ENCODE results near the gene ZFYVE1. TPM values are rescaled to one million over a fixed set of nuclear protein-coding genes. Genes with fewer than 3 reads are reported as not detected.
"Not testable (repeated sequence)": the region's sequence is repeated elsewhere in the genome, so short reads cannot be mapped to it uniquely, and the experiment has no call there.

ZFYVE1 gene
- total RNA-seq, 1 experiment from 2014 or later, result 14.2 TPM

GRCh38 chr14:72961579-72962335 lies 65.1 kb downstream of the ZFYVE1 start:
- H3K79me2 ChIP-seq (ENCODE audit: insufficient read depth, low read length), result no peaks in the 10 kb centered on the region
- TF ChIP-seq CTCF (conservative IDR thresholded peaks at IDR 0.05), result no peak
- no peaks in the 10 kb centered on the region for H3K27me3 ChIP-seq (ENCODE audit: insufficient read depth, low read length)
- H3K23me2 ChIP-seq (ENCODE audit: insufficient read length, low read depth, low read length, poor library complexity, severe bottlenecking), result no peaks in the 10 kb centered on the region
- H2BK12ac ChIP-seq (ENCODE audit: insufficient read length, low read depth, low read length), result no peak overlapping the region
- Mint-ChIP-seq H3K27ac (peak overlapping the region in 2 of 3 experiments; percentile 14 to 63; a peak in 1 of 7 replicates), H3K27me3 (ENCODE audit: low read depth) (peaks cover 3% of the 10 kb centered on the region; the same call in 1 of the 2 replicates), H3K9me3 (no peaks in the 10 kb centered on the region; a peak in 2 of 5 replicates), H3K4me1 (peaks cover 0 to 3% of the 10 kb centered on the region in 2 experiments; a peak in 1 of 4 replicates), H3K4me3 (no peak overlapping the region), H3K36me3 (ENCODE audit: insufficient read depth in 1 of 3, low read depth in 3 of 3) (peaks cover 2 to 46% (median 14%) of the 10 kb centered on the region in 3 experiments)
- H3K9me3 ChIP-seq (ENCODE audit: control insufficient read depth, low read depth, low read length), result no peaks in the 10 kb centered on the region
- no peak overlapping the region for H3K4ac ChIP-seq (ENCODE audit: low read depth, low read length)
- no peak overlapping the region for H2BK120ac ChIP-seq (ENCODE audit: low read depth, low read length, poor library complexity, severe bottlenecking)
- no peak overlapping the region for H3T11ph ChIP-seq (ENCODE audit: low read length)
- no peak overlapping the region for H3K4me2 ChIP-seq (ENCODE audit: insufficient read depth, insufficient read length, low read length)
- no CpG with 5 or more reads among the region's 10 CpGs for WGBS (ENCODE audit: extremely low coverage, insufficient read length, low lambda C conversion rate)
- no peak overlapping the region for H2BK15ac ChIP-seq (ENCODE audit: low read depth, low read length)
- no peak overlapping the region for H2BK5ac ChIP-seq (ENCODE audit: insufficient read length, low read length)
- no peaks in the 10 kb centered on the region for H3K4me1 ChIP-seq (ENCODE audit: insufficient read depth, low read length)
- no peak overlapping the region for H3K14ac ChIP-seq (ENCODE audit: insufficient read depth, low read length)
- H3K18ac ChIP-seq (ENCODE audit: insufficient read length, low read depth, low read length), result no peak overlapping the region
- H4K91ac ChIP-seq (ENCODE audit: insufficient read length, low read depth, low read length), result no peak overlapping the region
- no peak overlapping the region for H3K9ac ChIP-seq (ENCODE audit: extremely low read depth, insufficient read length, low read length)
- H4K8ac ChIP-seq (replicated peaks; ENCODE audit: insufficient read length, low read depth, low read length), result no peak overlapping the region
- H3K56ac ChIP-seq (ENCODE audit: insufficient read length, low read depth, low read length), result no peak overlapping the region
- no peak overlapping the region for H2BK20ac ChIP-seq (ENCODE audit: low read depth, low read length, poor library complexity, severe bottlenecking)
- H4K20me1 ChIP-seq (ENCODE audit: control insufficient read depth, insufficient read depth, insufficient read length), result no peaks in the 10 kb centered on the region
- H4K5ac ChIP-seq (ENCODE audit: insufficient read length, low read depth, low read length), result no peak overlapping the region
- no peak overlapping the region for H2AFZ ChIP-seq (ENCODE audit: low read length)
- no peak overlapping the region for H2AK5ac ChIP-seq (ENCODE audit: insufficient read length, low read length)
- no peak overlapping the region for H3K23ac ChIP-seq (ENCODE audit: insufficient read length, low read depth, low read length)
- no peaks in the 10 kb centered on the region for H3K79me1 ChIP-seq (ENCODE audit: insufficient read depth, low read depth, low read length, poor library complexity, severe bottlenecking)
- DNase-seq, result no peak
- H3K27ac ChIP-seq (ENCODE audit: insufficient read length, low read depth, low read length), result no peak overlapping the region

DNA sequence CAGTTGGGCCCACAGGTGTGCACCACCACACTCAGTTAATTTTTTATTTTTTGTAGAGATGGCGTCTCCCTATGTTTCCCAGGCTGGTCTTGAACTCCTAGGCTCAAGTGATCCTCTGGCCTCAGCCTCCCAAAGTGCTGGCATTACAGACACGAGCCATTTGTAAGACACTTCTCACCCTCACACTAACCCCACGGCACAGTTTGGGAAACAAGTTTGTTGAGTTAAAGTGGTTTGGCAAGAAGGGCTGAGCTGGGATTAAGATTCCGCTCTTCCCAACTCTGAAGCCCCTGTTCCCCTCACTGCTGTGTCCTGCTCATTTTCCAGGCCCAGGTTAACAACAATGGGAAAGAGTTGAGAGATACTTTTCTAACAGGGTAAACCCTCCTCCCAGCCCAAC lies 65.9 kb downstream of the ZFYVE1 start:
- not testable (repeated sequence) for H3K4me3 Mint-ChIP-seq; H3T11ph ChIP-seq (ENCODE audit: low read length); H3K23ac ChIP-seq (ENCODE audit: insufficient read length, low read depth, low read length); H3K79me2 ChIP-seq (ENCODE audit: insufficient read depth, low read length); H3K27me3 Mint-ChIP-seq (ENCODE audit: low read depth); DNase-seq; H2BK20ac ChIP-seq (ENCODE audit: low read depth, low read length, poor library complexity, severe bottlenecking); H3K9ac ChIP-seq (ENCODE audit: extremely low read depth, insufficient read length, low read length); H3K56ac ChIP-seq (ENCODE audit: insufficient read length, low read depth, low read length); H3K9me3 ChIP-seq (ENCODE audit: control insufficient read depth, low read depth, low read length); H4K5ac ChIP-seq (ENCODE audit: insufficient read length, low read depth, low read length); H2BK15ac ChIP-seq (ENCODE audit: low read depth, low read length); H2BK120ac ChIP-seq (ENCODE audit: low read depth, low read length, poor library complexity, severe bottlenecking); H2AFZ ChIP-seq (ENCODE audit: low read length); H3K4me2 ChIP-seq (ENCODE audit: insufficient read depth, insufficient read length, low read length); H3K23me2 ChIP-seq (ENCODE audit: insufficient read length, low read depth, low read length, poor library complexity, severe bottlenecking); H2BK5ac ChIP-seq (ENCODE audit: insufficient read length, low read length); H2BK12ac ChIP-seq (ENCODE audit: insufficient read length, low read depth, low read length); H3K4ac ChIP-seq (ENCODE audit: low read depth, low read length); H3K27ac Mint-ChIP-seq; H4K8ac ChIP-seq (replicated peaks; ENCODE audit: insufficient read length, low read depth, low read length); H3K27me3 ChIP-seq (ENCODE audit: insufficient read depth, low read length); H3K4me1 Mint-ChIP-seq; H3K18ac ChIP-seq (ENCODE audit: insufficient read length, low read depth, low read length); H3K14ac ChIP-seq (ENCODE audit: insufficient read depth, low read length); H3K9me3 Mint-ChIP-seq; H3K4me1 ChIP-seq (ENCODE audit: insufficient read depth, low read length); H4K20me1 ChIP-seq (ENCODE audit: control insufficient read depth, insufficient read depth, insufficient read length); H2AK5ac ChIP-seq (ENCODE audit: insufficient read length, low read length); H3K27ac ChIP-seq (ENCODE audit: insufficient read length, low read depth, low read length); H3K79me1 ChIP-seq (ENCODE audit: insufficient read depth, low read depth, low read length, poor library complexity, severe bottlenecking); H4K91ac ChIP-seq (ENCODE audit: insufficient read length, low read depth, low read length)
- WGBS (ENCODE audit: extremely low coverage, insufficient read length, low lambda C conversion rate), result no CpG with 5 or more reads among the region's 4 CpGs
- peaks cover 7 to 53% (median 20%) of the 10 kb centered on the region in 3 experiments for H3K36me3 Mint-ChIP-seq (ENCODE audit: insufficient read depth in 1 of 3, low read depth in 3 of 3)
